GM15510 (cell line): ENCODE data around the gene NUMB.

Experiments used
- POLR2A ChIP-seq: IDR thresholded peaks from 3 replicates; pipeline ENCODE4 v1.6.1; 2011; ENCODE audit warnings: borderline replicate concordance; ENCODE audit not compliant: insufficient read length; ENCODE audit errors: extremely low read depth

Gene NUMB

GRCh38 chr14:73472185-73473114 lies 14.1 kb upstream of the NUMB start:
- TF ChIP-seq POLR2A = no peak

GRCh38 chr14:73471582-73472184 lies 13.3 kb upstream of the NUMB start:
- no peak for TF ChIP-seq POLR2A

GRCh38 chr14:73468828-73469375 lies 10.6 kb upstream of the NUMB start:
- no peak for TF ChIP-seq POLR2A

GRCh38 chr14:73467800-73468199 lies 9.5 kb upstream of the NUMB start:
- no peak for TF ChIP-seq POLR2A

GRCh38 chr14:73467377-73467776 lies 9.0 kb upstream of the NUMB start:
- no peak for TF ChIP-seq POLR2A

- no peak for TF ChIP-seq POLR2A
Measured at GRCh38 chr14:73466861-73467260, 8.5 kb upstream of the NUMB start.

- no peak for TF ChIP-seq POLR2A
Measured at GRCh38 chr14:73465823-73466532, 7.6 kb upstream of the NUMB start.

- TF ChIP-seq POLR2A = no peak
Measured at GRCh38 chr14:73463411-73463810, 5.1 kb upstream of the NUMB start.

- no peak for TF ChIP-seq POLR2A
Measured at GRCh38 chr14:73462815-73463214, 4.5 kb upstream of the NUMB start.

- TF ChIP-seq POLR2A = no peak
Measured at GRCh38 chr14:73462048-73462715, 3.8 kb upstream of the NUMB start.

GRCh38 chr14:73461478-73462047 lies 3.2 kb upstream of the NUMB start:
- no peak for TF ChIP-seq POLR2A

- TF ChIP-seq POLR2A = no peak
Measured at GRCh38 chr14:73460691-73461127, 2.4 kb upstream of the NUMB start.

GRCh38 chr14:73459959-73460358 lies 1.6 kb upstream of the NUMB start:
- no peak for TF ChIP-seq POLR2A

GRCh38 chr14:73457924-73458182 lies 493 bp downstream of the NUMB start:
- no peak for TF ChIP-seq POLR2A
